Muscle layer of colon (tissue), 2 donors: Measurements from ENCODE around the gene MGMT.

Source experiments
- H3K27ac ChIP-seq: one replicate; pipeline ENCODE4 v1.7.0; 2013; ENCODE audit warnings: low read depth, mild to moderate bottlenecking, low read length, moderate library complexity
- H3K27me3 ChIP-seq, 2 donors: one replicate each; pipeline ENCODE4 v1.7.0; 2013; ENCODE audit warnings: low read length in 2 of 2, mild to moderate bottlenecking in 2 of 2; ENCODE audit not compliant: insufficient read depth in 2 of 2, control insufficient read depth in 1 of 2
- H3K36me3 ChIP-seq: one replicate; pipeline ENCODE4 v1.7.0; 2013; ENCODE audit warnings: mild to moderate bottlenecking, low read length; ENCODE audit not compliant: insufficient read depth
- H3K4me1 ChIP-seq: one replicate; pipeline ENCODE4 v1.7.0; 2013; ENCODE audit warnings: mild to moderate bottlenecking, low read length; ENCODE audit not compliant: insufficient read depth
- H3K4me3 ChIP-seq, 2 donors: one replicate each; pipeline ENCODE4 v1.7.0; 2013; ENCODE audit warnings: low read length in 2 of 2, low read depth in 1 of 2, mild to moderate bottlenecking in 1 of 2, moderate library complexity in 1 of 2
- H3K9ac ChIP-seq: one replicate; pipeline ENCODE4 v1.7.0; 2013; ENCODE audit warnings: low read length
- H3K9me3 ChIP-seq: one replicate; pipeline ENCODE4 v1.7.0; 2013; ENCODE audit warnings: mild to moderate bottlenecking, low read length
- donor health status: abdominal sarcoma.
- donor health status: Adenocarcinoma of cecum.

MGMT gene

GRCh38 chr10:129662426-129662825, 195.4 kb downstream of the MGMT start:
- no peaks in the 10 kb centered on the region for H3K36me3 ChIP-seq
- no peak overlapping the region for H3K27ac ChIP-seq
- H3K9me3 ChIP-seq = no peaks in the 10 kb centered on the region
- H3K27me3 ChIP-seq = no peaks in the 10 kb centered on the region
- no peaks in the 10 kb centered on the region for H3K4me1 ChIP-seq
- no peak overlapping the region for H3K9ac ChIP-seq
- no peak overlapping the region for H3K4me3 ChIP-seq

- Histone ChIP-seq H3K27ac (no peak overlapping the region), H3K4me3 (no peak overlapping the region), H3K4me1 (no peaks in the 10 kb centered on the region), H3K9me3 (no peaks in the 10 kb centered on the region), H3K36me3 (no peaks in the 10 kb centered on the region), H3K27me3 (no peaks in the 10 kb centered on the region), H3K9ac (no peak overlapping the region)
Observed at GRCh38 chr10:129670124-129670523, 203.1 kb downstream of the MGMT start.

- Histone ChIP-seq H3K27me3 (no peaks in the 10 kb centered on the region), H3K9me3 (no peaks in the 10 kb centered on the region), H3K36me3 (no peaks in the 10 kb centered on the region), H3K4me1 (no peaks in the 10 kb centered on the region), H3K9ac (no peak overlapping the region), H3K4me3 (no peak overlapping the region), H3K27ac (no peak overlapping the region)
Observed at GRCh38 chr10:129673292-129673691, 206.3 kb downstream of the MGMT start.

- H3K9me3 ChIP-seq = no peaks in the 10 kb centered on the region
- no peak overlapping the region for H3K4me3 ChIP-seq
- H3K27me3 ChIP-seq = no peaks in the 10 kb centered on the region
- H3K4me1 ChIP-seq = no peaks in the 10 kb centered on the region
- no peak overlapping the region for H3K9ac ChIP-seq
- no peak overlapping the region for H3K27ac ChIP-seq
- H3K36me3 ChIP-seq = no peaks in the 10 kb centered on the region
Observed at GRCh38 chr10:129675027-129675769, 208.2 kb downstream of the MGMT start.

GRCh38 chr10:129676014-129676413, 209.0 kb downstream of the MGMT start:
- no peak overlapping the region for H3K27ac ChIP-seq
- no peaks in the 10 kb centered on the region for H3K27me3 ChIP-seq
- H3K9me3 ChIP-seq = no peaks in the 10 kb centered on the region
- no peaks in the 10 kb centered on the region for H3K4me1 ChIP-seq
- no peak overlapping the region for H3K4me3 ChIP-seq
- H3K36me3 ChIP-seq = no peaks in the 10 kb centered on the region
- H3K9ac ChIP-seq = no peak overlapping the region

- H3K9ac ChIP-seq = no peak overlapping the region
- H3K9me3 ChIP-seq = no peaks in the 10 kb centered on the region
- H3K4me1 ChIP-seq = no peaks in the 10 kb centered on the region
- H3K36me3 ChIP-seq = no peaks in the 10 kb centered on the region
- no peak overlapping the region for H3K27ac ChIP-seq
- H3K27me3 ChIP-seq = no peaks in the 10 kb centered on the region
- H3K4me3 ChIP-seq = no peak overlapping the region
Observed at GRCh38 chr10:129677377-129677927, 210.4 kb downstream of the MGMT start.

- H3K36me3 ChIP-seq = no peaks in the 10 kb centered on the region
- H3K4me1 ChIP-seq = no peaks in the 10 kb centered on the region
- H3K27ac ChIP-seq = no peak overlapping the region
- no peaks in the 10 kb centered on the region for H3K9me3 ChIP-seq
- no peak overlapping the region for H3K9ac ChIP-seq
- H3K4me3 ChIP-seq = no peak overlapping the region
- H3K27me3 ChIP-seq = no peaks in the 10 kb centered on the region
Observed at GRCh38 chr10:129678186-129678585, 211.1 kb downstream of the MGMT start.

- Histone ChIP-seq H3K27ac (no peak overlapping the region), H3K4me3 (no peak overlapping the region), H3K9me3 (no peaks in the 10 kb centered on the region), H3K36me3 (no peaks in the 10 kb centered on the region), H3K9ac (no peak overlapping the region), H3K4me1 (no peaks in the 10 kb centered on the region), H3K27me3 (no peaks in the 10 kb centered on the region)
Observed at GRCh38 chr10:129679207-129679606, 212.2 kb downstream of the MGMT start.

GRCh38 chr10:129680661-129681344, 213.8 kb downstream of the MGMT start:
- no peaks in the 10 kb centered on the region for H3K27me3 ChIP-seq
- no peak overlapping the region for H3K9ac ChIP-seq
- H3K4me1 ChIP-seq = no peaks in the 10 kb centered on the region
- H3K27ac ChIP-seq = no peak overlapping the region
- H3K9me3 ChIP-seq = no peaks in the 10 kb centered on the region
- H3K4me3 ChIP-seq = no peak overlapping the region
- no peaks in the 10 kb centered on the region for H3K36me3 ChIP-seq

- H3K4me3 ChIP-seq = no peak overlapping the region
- H3K27me3 ChIP-seq = no peaks in the 10 kb centered on the region
- no peak overlapping the region for H3K9ac ChIP-seq
- no peaks in the 10 kb centered on the region for H3K4me1 ChIP-seq
- no peak overlapping the region for H3K27ac ChIP-seq
- H3K9me3 ChIP-seq = no peaks in the 10 kb centered on the region
- H3K36me3 ChIP-seq = no peaks in the 10 kb centered on the region
Observed at GRCh38 chr10:129681856-129682255, 214.8 kb downstream of the MGMT start.

GRCh38 chr10:129683519-129683918, 216.5 kb downstream of the MGMT start:
- Histone ChIP-seq H3K9me3 (no peaks in the 10 kb centered on the region), H3K4me1 (no peaks in the 10 kb centered on the region), H3K27ac (no peak overlapping the region), H3K27me3 (no peaks in the 10 kb centered on the region), H3K36me3 (no peaks in the 10 kb centered on the region), H3K4me3 (no peak overlapping the region), H3K9ac (no peak overlapping the region)
